Vagina (tissue), 2 donors: ENCODE measurements around the gene POLR3B.

Experiments used
- CTCF ChIP-seq, 3 experiments: fragments of 450-650 bp in 2 of 3; fragments of 200-600 bp in 1 of 3; sonication (generic) in 1 of 3; IDR thresholded peaks; one replicate each; pipeline ENCODE4 v1.5.1; 2017 to 2019; ENCODE audit warnings: antibody characterized with exemption in 3 of 3, mild to moderate bottlenecking in 2 of 3, moderate library complexity in 2 of 3
- POLR2A ChIP-seq, 2 donors: fragments of 450-650 bp; IDR thresholded peaks; one replicate each; pipeline ENCODE4 v1.6.1; 2017; ENCODE audit warnings: antibody characterized with exemption in 2 of 2, mild to moderate bottlenecking in 2 of 2, moderate library complexity in 2 of 2
- POLR2AphosphoS5 ChIP-seq, 2 donors: sonication (generic); formaldehyde crosslinking; IDR thresholded peaks; one replicate each; pipeline ENCODE4 v1.9.0; 2017; ENCODE audit warnings: antibody characterized with exemption in 2 of 2, mild to moderate bottlenecking in 2 of 2, low read depth in 1 of 2; ENCODE audit not compliant: insufficient read depth in 1 of 2

- TF ChIP-seq CTCF (IDR thresholded peaks at IDR 0.05) (no peak), POLR2A (IDR thresholded peaks at IDR 0.05) (no peak), POLR2AphosphoS5 (IDR thresholded peaks at IDR 0.05; ENCODE audit: insufficient read depth in 1 of 2, low read depth in 1 of 2) (no peak)
Measured at GRCh38 chr12:106362971-106363370, 5.4 kb downstream of the POLR3B start.
